ENCODE results near the gene MSRB2.

Gene MSRB2

GRCh38 chr10:23088609-23089008, 6.8 kb upstream of the MSRB2 start:
- no peak overlapping the region for H3K4me3 ChIP-seq (ENCODE audit: low read length)
- TF ChIP-seq ZNF274 (IDR thresholded peaks at IDR 0.05; ENCODE audit: low read depth, low read length): no peak

- no peak for TF ChIP-seq ZNF274 (IDR thresholded peaks at IDR 0.05; ENCODE audit: low read depth, low read length)
- no peak overlapping the region for H3K4me3 ChIP-seq (ENCODE audit: low read length)
Measured at GRCh38 chr10:23094786-23095403, 484 bp upstream of the MSRB2 start.

GRCh38 chr10:23095966-23096801, 805 bp downstream of the MSRB2 start:
- peak overlapping the region; percentile 78 for H3K4me3 ChIP-seq (ENCODE audit: low read length)
- no peak for TF ChIP-seq ZNF274 (IDR thresholded peaks at IDR 0.05; ENCODE audit: low read depth, low read length)

- peak overlapping the region; percentile 78; the same call in 1 of the 2 replicates for H3K4me3 ChIP-seq (ENCODE audit: low read length)
- no peak for TF ChIP-seq ZNF274 (IDR thresholded peaks at IDR 0.05; ENCODE audit: low read depth, low read length)
Measured at GRCh38 chr10:23096802-23097549, 1.6 kb downstream of the MSRB2 start.

- no peak for TF ChIP-seq ZNF274 (IDR thresholded peaks at IDR 0.05; ENCODE audit: low read depth, low read length)
- no peak overlapping the region for H3K4me3 ChIP-seq (ENCODE audit: low read length)
Measured at GRCh38 chr10:23099079-23099478, 3.7 kb downstream of the MSRB2 start.

GRCh38 chr10:23099816-23100215, 4.4 kb downstream of the MSRB2 start:
- H3K4me3 ChIP-seq (ENCODE audit: low read length): no peak overlapping the region
- TF ChIP-seq ZNF274 (IDR thresholded peaks at IDR 0.05; ENCODE audit: low read depth, low read length): no peak

- no peak overlapping the region for H3K4me3 ChIP-seq (ENCODE audit: low read length)
- TF ChIP-seq ZNF274 (IDR thresholded peaks at IDR 0.05; ENCODE audit: low read depth, low read length): no peak
Measured at GRCh38 chr10:23100331-23101030, 5.1 kb downstream of the MSRB2 start.

GRCh38 chr10:23106331-23107072, 11.1 kb downstream of the MSRB2 start:
- TF ChIP-seq ZNF274 (IDR thresholded peaks at IDR 0.05; ENCODE audit: low read depth, low read length): no peak
- H3K4me3 ChIP-seq (ENCODE audit: low read length): no peak overlapping the region

- TF ChIP-seq ZNF274 (IDR thresholded peaks at IDR 0.05; ENCODE audit: low read depth, low read length): no peak
- H3K4me3 ChIP-seq (ENCODE audit: low read length): no peak overlapping the region
Measured at GRCh38 chr10:23110722-23111516, 15.5 kb downstream of the MSRB2 start.

GRCh38 chr10:23111517-23112286, 16.3 kb downstream of the MSRB2 start:
- no peak for TF ChIP-seq ZNF274 (IDR thresholded peaks at IDR 0.05; ENCODE audit: low read depth, low read length)
- no peak overlapping the region for H3K4me3 ChIP-seq (ENCODE audit: low read length)

- H3K4me3 ChIP-seq (ENCODE audit: low read length): no peak overlapping the region
- no peak for TF ChIP-seq ZNF274 (IDR thresholded peaks at IDR 0.05; ENCODE audit: low read depth, low read length)
Measured at GRCh38 chr10:23114228-23114850, 19.0 kb downstream of the MSRB2 start.
